Fibroblast of pulmonary artery (primary cell): ENCODE measurements around the gene BRI3BP.

Experiments
- DNase-seq: peaks from one replicate; pipeline ENCODE4 v3.0.0-alpha.2; 2010; ENCODE audit warnings: low read depth
- H3K4me3 ChIP-seq: replicated peaks from 2 replicates; pipeline ENCODE4 v1.5.1; 2011; ENCODE audit warnings: low read depth, mild to moderate bottlenecking, control low read depth, low read length, moderate library complexity
- CTCF ChIP-seq: IDR thresholded peaks from 2 replicates; pipeline ENCODE4 v1.5.1; 2011; ENCODE audit warnings: mild to moderate bottlenecking, control low read depth, low read length, inconsistent platforms; ENCODE audit errors: missing control alignments

Gene BRI3BP

DNA sequence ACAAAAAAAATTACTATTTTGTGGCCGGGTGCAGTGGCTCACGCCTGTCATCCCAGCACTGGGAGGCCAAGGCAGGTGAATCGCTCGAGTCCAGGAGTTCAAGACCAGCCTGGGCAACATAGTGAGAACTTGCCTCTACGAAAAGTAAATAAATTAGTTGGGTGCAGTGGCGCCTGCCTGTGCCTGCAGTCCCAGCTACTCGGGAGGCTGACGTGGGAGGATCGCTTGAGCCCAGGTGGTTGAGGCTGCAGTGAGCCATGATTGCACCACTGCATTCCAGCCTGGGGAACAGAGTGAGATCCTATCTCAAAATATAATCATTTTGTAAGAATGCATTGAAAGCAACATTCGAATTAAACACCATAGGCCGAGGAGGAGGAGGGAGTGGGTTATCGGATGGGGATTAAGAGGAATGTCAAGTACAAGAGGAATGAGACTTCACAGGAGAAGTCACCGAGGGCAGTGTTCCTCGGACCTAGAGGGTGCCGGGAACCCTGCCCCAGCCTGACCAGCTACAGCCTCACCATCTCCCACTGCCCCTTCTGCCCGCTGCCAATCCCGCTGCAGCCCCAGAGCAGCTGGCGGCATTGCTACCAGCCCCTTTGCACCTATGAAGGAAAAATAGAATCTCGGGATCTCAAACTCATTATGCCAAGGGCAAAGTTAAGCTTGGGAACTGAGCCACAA, 39.2 kb downstream of the BRI3BP start:
- no peak for TF ChIP-seq CTCF
- no peak for DNase-seq
- no peak overlapping the region for H3K4me3 ChIP-seq

DNA sequence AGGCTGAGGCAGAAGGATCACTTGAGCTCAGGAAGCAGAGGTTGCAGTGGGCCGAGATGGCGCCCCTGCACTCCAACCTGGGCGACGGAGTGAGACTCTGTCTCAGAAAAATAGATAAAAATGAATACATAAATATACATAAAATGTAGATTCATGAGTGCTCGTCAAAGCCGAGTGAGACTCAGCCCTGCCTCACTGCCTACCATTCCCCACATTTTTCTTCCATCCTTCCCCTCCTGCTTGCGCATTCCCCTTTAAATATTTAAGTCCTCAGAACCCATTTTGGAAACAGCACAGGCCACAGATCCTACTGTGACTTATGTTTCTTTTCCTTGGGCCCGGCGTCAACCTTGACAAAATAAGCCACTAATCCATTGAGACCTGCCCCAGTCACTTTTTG, 39.8 kb downstream of the BRI3BP start:
- H3K4me3 ChIP-seq = no peak overlapping the region
- no peak for DNase-seq
- TF ChIP-seq CTCF = no peak

- DNase-seq = no peak
- no peak overlapping the region for H3K4me3 ChIP-seq
- TF ChIP-seq CTCF = no peak
Measured at GRCh38 chr12:125038976-125039625, 45.7 kb downstream of the BRI3BP start.

DNA sequence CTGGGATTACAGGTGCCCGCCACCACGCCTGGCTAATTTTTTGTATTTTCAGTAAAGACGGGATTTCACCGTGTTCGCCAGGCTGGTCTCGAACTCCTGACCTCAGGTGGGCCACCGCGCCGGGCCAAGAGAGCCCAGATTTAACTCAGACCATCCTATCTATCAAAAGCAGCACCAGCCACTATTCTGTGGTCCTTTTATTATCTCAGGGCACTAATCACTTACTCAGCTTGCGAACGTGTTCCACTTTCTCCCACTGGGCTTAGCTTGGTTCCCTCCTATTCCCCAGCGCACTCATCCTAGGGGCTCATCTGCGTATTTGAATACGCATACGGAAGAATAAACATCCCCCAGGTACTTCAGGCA, 55.6 kb downstream of the BRI3BP start:
- DNase-seq = no peak
- peak overlapping the region; percentile 66 for H3K4me3 ChIP-seq
- TF ChIP-seq CTCF = no peak

GRCh38 chr12:125050446-125050845, 57.0 kb downstream of the BRI3BP start:
- TF ChIP-seq CTCF = no peak
- DNase-seq = no peak
- no peak overlapping the region for H3K4me3 ChIP-seq

DNA sequence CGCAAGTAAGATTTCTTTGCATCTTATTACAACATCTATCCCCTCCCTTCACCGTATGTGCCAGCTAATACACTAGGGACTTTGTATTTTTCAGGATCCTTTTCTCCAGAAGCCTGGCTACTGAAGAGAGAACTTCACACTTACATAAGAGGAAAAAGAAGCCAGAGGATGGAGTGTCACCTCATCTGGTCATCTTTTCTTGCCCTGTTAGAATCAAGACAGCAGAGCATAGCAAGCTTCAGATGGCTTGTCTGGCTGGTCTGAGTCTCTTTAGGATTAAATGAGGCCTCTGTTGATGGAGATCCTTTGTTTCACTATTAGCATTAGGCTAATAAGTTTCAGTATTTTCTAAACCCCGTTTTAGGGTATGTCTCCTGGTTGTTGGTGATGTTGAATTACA, 57.4 kb downstream of the BRI3BP start:
- no peak overlapping the region for H3K4me3 ChIP-seq
- no peak for DNase-seq
- TF ChIP-seq CTCF = no peak

GRCh38 chr12:125053821-125054220, 60.4 kb downstream of the BRI3BP start:
- no peak overlapping the region for H3K4me3 ChIP-seq
- no peak for DNase-seq

More at GRCh38 chr12:125053821-125054220, 60.4 kb downstream of the BRI3BP start:
- no peak for TF ChIP-seq CTCF
